Mammary epithelial cell (primary cell): ENCODE data around the gene PPEF2.

Experiments
- EZH2 ChIP-seq: IDR thresholded peaks from 2 replicates; pipeline ENCODE4 v1.6.1; 2012; ENCODE audit warnings: low read length, inconsistent platforms, borderline replicate concordance
- TF ChIP-seq, protein P1 (sequence below), 2 donors: IDR thresholded peaks in 1 of 2; conservative IDR thresholded peaks in 1 of 2; 2 replicates each; pipeline ENCODE4 v1.5.1; 2011 to 2012; ENCODE audit warnings: inconsistent platforms in 2 of 2, low read length in 2 of 2, mild to moderate bottlenecking in 2 of 2, control low read depth in 1 of 2, low read depth in 1 of 2; ENCODE audit not compliant: insufficient read depth in 1 of 2; ENCODE audit errors: extremely low read depth in 1 of 2

DNA sequence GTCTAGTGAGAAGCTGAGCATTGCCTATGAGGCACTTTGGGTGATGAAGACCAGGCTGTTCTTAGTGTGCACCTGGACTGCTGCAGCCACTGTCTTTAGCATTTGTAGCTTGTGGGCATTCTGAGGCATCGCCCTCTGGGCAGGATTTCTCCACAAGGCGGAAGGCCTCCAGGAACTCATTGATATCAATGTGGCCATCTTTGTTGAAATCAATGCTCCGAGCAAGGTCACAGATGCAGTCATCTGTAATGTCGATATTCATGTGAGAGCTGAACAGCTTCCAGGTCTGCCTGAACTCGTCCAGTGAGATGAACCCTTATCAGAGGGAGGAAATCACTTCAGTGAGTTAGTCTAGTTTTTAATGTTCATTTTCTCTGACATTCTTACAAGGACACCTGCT is 41.6 kb downstream of the PPEF2 start:
- TF ChIP-seq, protein P1, sequence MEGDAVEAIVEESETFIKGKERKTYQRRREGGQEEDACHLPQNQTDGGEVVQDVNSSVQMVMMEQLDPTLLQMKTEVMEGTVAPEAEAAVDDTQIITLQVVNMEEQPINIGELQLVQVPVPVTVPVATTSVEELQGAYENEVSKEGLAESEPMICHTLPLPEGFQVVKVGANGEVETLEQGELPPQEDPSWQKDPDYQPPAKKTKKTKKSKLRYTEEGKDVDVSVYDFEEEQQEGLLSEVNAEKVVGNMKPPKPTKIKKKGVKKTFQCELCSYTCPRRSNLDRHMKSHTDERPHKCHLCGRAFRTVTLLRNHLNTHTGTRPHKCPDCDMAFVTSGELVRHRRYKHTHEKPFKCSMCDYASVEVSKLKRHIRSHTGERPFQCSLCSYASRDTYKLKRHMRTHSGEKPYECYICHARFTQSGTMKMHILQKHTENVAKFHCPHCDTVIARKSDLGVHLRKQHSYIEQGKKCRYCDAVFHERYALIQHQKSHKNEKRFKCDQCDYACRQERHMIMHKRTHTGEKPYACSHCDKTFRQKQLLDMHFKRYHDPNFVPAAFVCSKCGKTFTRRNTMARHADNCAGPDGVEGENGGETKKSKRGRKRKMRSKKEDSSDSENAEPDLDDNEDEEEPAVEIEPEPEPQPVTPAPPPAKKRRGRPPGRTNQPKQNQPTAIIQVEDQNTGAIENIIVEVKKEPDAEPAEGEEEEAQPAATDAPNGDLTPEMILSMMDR (conservative IDR thresholded peaks at IDR 0.05 in 1 of 2, IDR thresholded peaks at IDR 0.05 in 1 of 2; ENCODE audit: extremely low read depth in 1 of 2, insufficient read depth in 1 of 2, low read depth in 1 of 2, low read length in 2 of 2): no peak
- no peak for TF ChIP-seq EZH2
